ENCODE results near the gene NR1H3. TPM values are rescaled to one million over a fixed set of nuclear protein-coding genes. Genes with fewer than 3 reads are reported as not detected.

NR1H3 gene
- total and polyA plus RNA-seq, 10 of the 15 experiments (the other 5 are each of a cell fraction or from before 2014, with no cell fraction given) = 2.6 to 8.9 (median 4.5) TPM

- ChIA-PET SMC1A (ENCODE audit: uncharacterized antibody, unreplicated experiment) (interaction anchor here (3.4 kb wide), 1 partner anchor 30 kb away, joined by 36 read pairs; the partner anchor contains the start of gene DDB2), RAD21 (ENCODE audit: unreplicated experiment) (interaction anchor here (3.9 kb wide), 1 partner anchor 30 kb away, joined by 65 read pairs; the partner anchor contains the start of gene DDB2), CTCF (interaction anchor here (0.7 to 3.1 kb wide), 3 partner anchors 19 to 165 kb away, joined by 3 to 37 read pairs (median 3); partner anchors contain the start of gene ARFGAP2), POLR2A (interaction anchor here (0.6 to 4.8 kb wide), 2 partner anchors 17 to 31 kb away, joined by 3 to 63 read pairs; partner anchors contain the start of gene DDB2)
- intact Hi-C loops (cut with micrococcal nuclease; ENCODE audit: unreplicated experiment) (no loop called here), in situ Hi-C loops (cut with MboI) (no loop called here)
- Histone ChIP-seq H3K79me2 (ENCODE audit: control insufficient read depth, insufficient read depth, low read length) (peaks cover 25% of the 10 kb centered on the region), H3K27me3 (replicated peaks in 1 of 2; ENCODE audit: control insufficient read depth in 2 of 2, insufficient read depth in 2 of 2, low read length in 1 of 2) (no peaks in the 10 kb centered on the region), H3K36me3 (ENCODE audit: control insufficient read depth in 2 of 2, insufficient read depth in 2 of 2, low read length in 1 of 2) (peaks cover 4 to 7% of the 10 kb centered on the region in 2 experiments; a peak in 3 of 4 replicates), H3K4me2 (ENCODE audit: control insufficient read depth, insufficient read depth) (no peak overlapping the region), H3K9me3 (replicated peaks; ENCODE audit: control insufficient read depth, insufficient read depth, low read length) (no peaks in the 10 kb centered on the region), H3K27ac (ENCODE audit: control insufficient read depth, insufficient read depth) (no peak overlapping the region), H2AFZ (ENCODE audit: control insufficient read depth, low read depth, low read length) (no peak overlapping the region), H3K9ac (ENCODE audit: control insufficient read depth, insufficient read depth, low read length) (no peak overlapping the region), H4K20me1 (ENCODE audit: control insufficient read depth, insufficient read depth) (no peaks in the 10 kb centered on the region), H3K4me1 (ENCODE audit: control insufficient read depth, insufficient read depth, low read length) (peaks cover 8% of the 10 kb centered on the region), H3K4me3 (no peak overlapping the region)
- DNase-seq (ENCODE audit: low read depth, low spot score) = no peak
- ATAC-seq = no peak
- no peak for TF ChIP-seq EGR1 (IDR thresholded peaks at IDR 0.05; ENCODE audit: borderline replicate concordance in 1 of 2, low read depth in 2 of 2, low read length in 2 of 2)
- no peak for TF ChIP-seq NR2C2 (IDR thresholded peaks at IDR 0.05; ENCODE audit: borderline replicate concordance, control insufficient read depth, insufficient read length, low read depth)
- no peak for TF ChIP-seq EZH2 (IDR thresholded peaks at IDR 0.05; ENCODE audit: borderline replicate concordance, control insufficient read depth, low read depth, low read length)
- no peak for TF ChIP-seq BACH1 (IDR thresholded peaks at IDR 0.05; ENCODE audit: borderline replicate concordance)
- TF ChIP-seq EED (IDR thresholded peaks at IDR 0.05; ENCODE audit: low read depth) = no peak
- no peak for TF ChIP-seq POLR2AphosphoS2 (IDR thresholded peaks at IDR 0.05; ENCODE audit: low read depth, low read length)
- no peak for TF ChIP-seq MYC (IDR thresholded peaks at IDR 0.05; ENCODE audit: insufficient read depth, insufficient read length, insufficient replicate concordance, low read length, severe bottlenecking)
- no peak for TF ChIP-seq NFYB (IDR thresholded peaks at IDR 0.05; ENCODE audit: insufficient read depth, low read depth, low read length)
- no peak for TF ChIP-seq IKZF2 (IDR thresholded peaks at IDR 0.05)
- no peak for FAIRE-seq
- no TSS peak for BruUV-seq (replicated peaks)
- 82% methylated on average over 11 of the region's 11 CpGs for WGBS (ENCODE audit: insufficient coverage, insufficient replicate concordance, low lambda C conversion rate, missing lambda C conversion rate)
Observed at GRCh38 chr11:47245611-47246357, 12.0 kb upstream of the NR1H3 start.

Data from GM12878 (cell line).